ENCODE data around the gene POLR1E.

- TF ChIP-seq POLR2A (IDR thresholded peaks at IDR 0.05) (no peak), CTCF (IDR thresholded peaks at IDR 0.05) (no peak)
Observed at GRCh38 chr9:37514999-37515398, 29.3 kb downstream of the POLR1E start.

Measured in Peyer's patch (tissue), 4 donors.